Endothelial cell of umbilical vein (primary cell): ENCODE results near the gene NKD1. TPM values are rescaled to one million over a fixed set of nuclear protein-coding genes. Genes with fewer than 3 reads are reported as not detected.

Experiments
- BruUV-seq: library from RNA; stranded (reverse); fragments of 400-500 nt; replicated peaks from 2 replicates; lab custom pipeline; 2021; lab: Mats Ljungman, UMichigan
- CTCF ChIA-PET: fragments of 300-600, 350-600 bp; sonication (Branson Sonifier 250); formaldehyde crosslinking; loops from one replicate; lab custom pipeline; 2021; ENCODE audit warnings: antibody characterized with exemption, inconsistent platforms; lab: Charles Lee
- POLR2A ChIA-PET: fragments of 300-600, 350-600 bp; sonication (Branson Sonifier 250); formaldehyde crosslinking; loops from one replicate; lab custom pipeline; 2021; ENCODE audit warnings: antibody characterized with exemption, inconsistent platforms; lab: Charles Lee
- DNase-seq: peaks from one replicate; pipeline ENCODE4 v3.0.0-alpha.2; 2011; ENCODE audit warnings: low read depth, low spot score
- FAIRE-seq: peaks from 2 replicates; lab custom pipeline; 2011; peaks lifted over from hg19 to GRCh38; lab: Jason Lieb, UNC
- H2AFZ ChIP-seq: 2 replicates; pipeline ENCODE4 v1.6.0; 2012; ENCODE audit warnings: low read depth, low read length, control low read depth, inconsistent platforms
- H3K27ac ChIP-seq: 2 replicates; pipeline ENCODE4 v1.5.1; 2011; ENCODE audit warnings: low read depth, mild to moderate bottlenecking, control low read depth, low read length, moderate library complexity; ENCODE audit not compliant: insufficient read depth
- H3K27me3 ChIP-seq, 2 experiments: 2 replicates each; pipeline versions ENCODE4 v1.6.0 to v1.6.1; 2011; ENCODE audit warnings: low read length in 2 of 2, mixed read lengths in 1 of 2; ENCODE audit not compliant: control insufficient read depth in 2 of 2, insufficient read depth in 2 of 2
- H3K36me3 ChIP-seq, 2 experiments: 2 replicates in 1 of 2; 3 replicates in 1 of 2; pipeline ENCODE4 v1.5.1; 2011; ENCODE audit warnings: low read length in 2 of 2, mild to moderate bottlenecking in 1 of 2, moderate library complexity in 1 of 2; ENCODE audit not compliant: control insufficient read depth in 2 of 2, insufficient read depth in 2 of 2; ENCODE audit errors: extremely low read depth in 1 of 2
- H3K4me1 ChIP-seq: 3 replicates; pipeline ENCODE4 v1.5.1; 2011; ENCODE audit warnings: mild to moderate bottlenecking, low read length; ENCODE audit not compliant: control insufficient read depth, insufficient read depth; ENCODE audit errors: extremely low read depth
- H3K4me2 ChIP-seq: 2 replicates; pipeline ENCODE4 v1.6.1; 2011; ENCODE audit warnings: low read length, control low read depth, mixed read lengths; ENCODE audit not compliant: insufficient read depth
- H3K4me3 ChIP-seq, 3 experiments: fragments of 200-600 bp in 1 of 3; sonication (generic), shearing (Covaris generic) in 1 of 3; replicated peaks in 1 of 3; 2 replicates each; pipeline ENCODE4 v1.5.1; 2011 to 2016; ENCODE audit warnings: control low read depth in 3 of 3, low read length in 3 of 3, mild to moderate bottlenecking in 2 of 3, inconsistent platforms in 1 of 3, low read depth in 1 of 3, moderate library complexity in 1 of 3; ENCODE audit not compliant: insufficient read depth in 1 of 3
- H3K79me2 ChIP-seq: 2 replicates; pipeline ENCODE4 v1.6.0; 2012; ENCODE audit warnings: low read length, inconsistent platforms; ENCODE audit not compliant: control insufficient read depth, insufficient read depth
- H3K9ac ChIP-seq: replicated peaks from 2 replicates; pipeline ENCODE3; 2011; ENCODE audit warnings: low read length, control low read depth; ENCODE audit not compliant: insufficient read depth; ENCODE audit errors: extremely low read depth
- H3K9me1 ChIP-seq: replicated peaks from 3 replicates; pipeline ENCODE4 v1.6.0; 2011; ENCODE audit warnings: mild to moderate bottlenecking, low read length; ENCODE audit not compliant: control insufficient read depth, insufficient read depth; ENCODE audit errors: extremely low read depth
- H3K9me3 ChIP-seq: replicated peaks from 2 replicates; pipeline ENCODE4 v1.5.1; 2012; ENCODE audit warnings: low read length, inconsistent platforms; ENCODE audit not compliant: control insufficient read depth, insufficient read depth
- H4K20me1 ChIP-seq: replicated peaks from 2 replicates; pipeline ENCODE3; 2011; ENCODE audit warnings: mild to moderate bottlenecking, low read length; ENCODE audit not compliant: control insufficient read depth, insufficient read depth; ENCODE audit errors: extremely low read depth
- EZH2 ChIP-seq: IDR thresholded peaks from 2 replicates; pipeline ENCODE4 v1.6.1; 2012; ENCODE audit warnings: borderline replicate concordance, low read depth, mild to moderate bottlenecking, moderate library complexity, low read length, inconsistent platforms; ENCODE audit not compliant: severe bottlenecking
- FOS ChIP-seq: IDR thresholded peaks from 2 replicates; pipeline ENCODE4 v1.6.1; 2011; ENCODE audit warnings: mild to moderate bottlenecking, low read length, moderate library complexity, borderline replicate concordance; ENCODE audit not compliant: insufficient read depth
- GATA2 ChIP-seq: IDR thresholded peaks from 2 replicates; pipeline ENCODE4 v1.7.0; 2011; ENCODE audit warnings: low read depth, mild to moderate bottlenecking, moderate library complexity, mixed read lengths, low read length; ENCODE audit not compliant: insufficient read length, insufficient read depth
- JUN ChIP-seq: IDR thresholded peaks from 2 replicates; pipeline ENCODE4 v1.6.1; 2011; ENCODE audit warnings: borderline replicate concordance, low read depth; ENCODE audit not compliant: insufficient read length, insufficient read depth
- MYC ChIP-seq: IDR thresholded peaks from one replicate; pipeline ENCODE4 v1.6.1; 2011; ENCODE audit warnings: mild to moderate bottlenecking, low read depth, low read length
- POLR2A ChIP-seq: IDR thresholded peaks from 2 replicates; pipeline ENCODE4 v1.6.1; 2012; ENCODE audit warnings: low read depth, mild to moderate bottlenecking, control low read depth, low read length
- POLR2AphosphoS5 ChIP-seq: IDR thresholded peaks from 2 replicates; pipeline ENCODE4 v1.6.1; 2012; ENCODE audit warnings: low read depth, mild to moderate bottlenecking, control low read depth, low read length, moderate library complexity; ENCODE audit not compliant: insufficient read depth
- dilution Hi-C: fragments of 300-500 bp; cut with MboI; formaldehyde crosslinking; loops from one replicate; pipeline ENCODE4 v1.15.0; 2019; ENCODE audit warnings: low sequenced_read_pairs; ENCODE audit not compliant: extremely low pct_ligation_motif_present
- intact Hi-C: fragments of 100-400 bp; cut with micrococcal nuclease; formaldehyde crosslinking; loops from one replicate; pipeline ENCODE4 v1.10.0; 2022
- polyA plus RNA-seq, 4 experiments: library from polyadenylated mRNA; depleted of rRNA in 3 of 4; stranded (reverse) in 3 of 4; unstranded in 1 of 4; fragments of >200 nt; gene quantifications; 2 replicates each; pipeline versions ENCODE4 v1.2.1 to v1.2.3, GENCODE V29; 2011 to 2012; ENCODE audit warnings: missing spikeins in 1 of 4
- total RNA-seq: library from RNA; stranded (reverse); gene quantifications from 2 replicates; pipeline ENCODE4 v1.2.3, GENCODE V29; 2021
- TF ChIP-seq, protein P1 (sequence below): IDR thresholded peaks from 2 replicates; pipeline ENCODE4 v1.6.1; 2011; ENCODE audit not compliant: insufficient read depth, insufficient read length
- TF ChIP-seq, protein P2 (sequence below), 2 donors: IDR thresholded peaks; 1 replicate in 1 of 2; 2 replicates in 1 of 2; pipeline ENCODE4 v1.5.1; 2011; ENCODE audit warnings: low read length in 2 of 2, mild to moderate bottlenecking in 2 of 2, moderate library complexity in 2 of 2, control low read depth in 1 of 2, inconsistent platforms in 1 of 2, low read depth in 1 of 2; ENCODE audit not compliant: insufficient read depth in 1 of 2; ENCODE audit errors: extremely low read depth in 1 of 2

The NKD1 gene
- total and polyA plus RNA-seq, 2 donors (not counting 3 experiments of a cell fraction or from before 2014, with no cell fraction given) = not detected

DNA sequence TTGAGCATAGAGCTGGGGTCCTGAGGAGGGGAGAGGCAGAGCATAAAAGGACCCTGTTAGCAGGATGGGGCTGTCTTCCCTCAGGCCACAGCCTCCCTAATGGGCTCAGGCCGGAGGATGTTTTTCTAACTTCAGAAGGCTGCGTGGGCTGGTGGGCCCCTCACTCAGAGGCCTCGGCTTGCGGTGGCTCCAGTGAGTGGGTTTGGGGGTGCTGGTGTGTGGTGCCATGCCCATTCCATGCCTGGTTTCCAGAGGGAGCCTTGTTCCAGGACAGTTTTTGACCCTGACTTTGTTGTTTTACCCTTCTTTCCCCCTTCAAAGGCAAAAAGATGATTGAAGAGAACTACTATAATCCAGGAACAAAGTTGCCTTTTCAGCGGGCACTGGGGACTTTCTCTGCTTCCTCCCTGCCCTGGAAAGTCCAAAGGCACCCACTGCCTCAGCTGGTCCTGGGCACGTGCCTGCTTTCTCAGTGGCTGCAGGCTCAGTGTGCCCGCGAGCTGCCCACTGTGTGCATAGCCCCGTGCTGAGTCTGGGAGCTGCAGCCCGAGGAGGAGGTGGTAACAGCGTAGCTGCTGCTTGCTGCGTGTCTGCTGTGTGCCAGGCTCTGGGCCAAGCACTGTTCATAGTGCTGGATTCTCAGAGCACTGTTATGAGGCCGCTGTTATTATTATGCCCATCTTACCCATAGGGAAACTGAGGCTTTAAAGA is 11.8 kb downstream of the NKD1 start:
- no peak overlapping the region for H3K27ac ChIP-seq
- H3K9me3 ChIP-seq = no peaks in the 10 kb centered on the region
- H3K36me3 ChIP-seq = no peaks in the 10 kb centered on the region
- no peak for TF ChIP-seq POLR2AphosphoS5
- no peak for TF ChIP-seq JUN
- TF ChIP-seq GATA2 = no peak
- no peak for TF ChIP-seq POLR2A
- TF ChIP-seq EZH2 = no peak
- no peak for TF ChIP-seq MYC
- no peak for TF ChIP-seq FOS
- TF ChIP-seq, protein P1, sequence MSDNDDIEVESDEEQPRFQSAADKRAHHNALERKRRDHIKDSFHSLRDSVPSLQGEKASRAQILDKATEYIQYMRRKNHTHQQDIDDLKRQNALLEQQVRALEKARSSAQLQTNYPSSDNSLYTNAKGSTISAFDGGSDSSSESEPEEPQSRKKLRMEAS = no peak
- TF ChIP-seq, protein P2, sequence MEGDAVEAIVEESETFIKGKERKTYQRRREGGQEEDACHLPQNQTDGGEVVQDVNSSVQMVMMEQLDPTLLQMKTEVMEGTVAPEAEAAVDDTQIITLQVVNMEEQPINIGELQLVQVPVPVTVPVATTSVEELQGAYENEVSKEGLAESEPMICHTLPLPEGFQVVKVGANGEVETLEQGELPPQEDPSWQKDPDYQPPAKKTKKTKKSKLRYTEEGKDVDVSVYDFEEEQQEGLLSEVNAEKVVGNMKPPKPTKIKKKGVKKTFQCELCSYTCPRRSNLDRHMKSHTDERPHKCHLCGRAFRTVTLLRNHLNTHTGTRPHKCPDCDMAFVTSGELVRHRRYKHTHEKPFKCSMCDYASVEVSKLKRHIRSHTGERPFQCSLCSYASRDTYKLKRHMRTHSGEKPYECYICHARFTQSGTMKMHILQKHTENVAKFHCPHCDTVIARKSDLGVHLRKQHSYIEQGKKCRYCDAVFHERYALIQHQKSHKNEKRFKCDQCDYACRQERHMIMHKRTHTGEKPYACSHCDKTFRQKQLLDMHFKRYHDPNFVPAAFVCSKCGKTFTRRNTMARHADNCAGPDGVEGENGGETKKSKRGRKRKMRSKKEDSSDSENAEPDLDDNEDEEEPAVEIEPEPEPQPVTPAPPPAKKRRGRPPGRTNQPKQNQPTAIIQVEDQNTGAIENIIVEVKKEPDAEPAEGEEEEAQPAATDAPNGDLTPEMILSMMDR (IDR thresholded peaks at IDR 0.05; ENCODE audit: extremely low read depth in 1 of 2, insufficient read depth in 1 of 2, low read depth in 1 of 2, low read length in 2 of 2) = no peak
- H3K9me1 ChIP-seq = no peaks in the 10 kb centered on the region
- H3K9ac ChIP-seq = no peak overlapping the region
- no TSS peak for BruUV-seq
- FAIRE-seq (no peak), DNase-seq (no peak)
- POLR2A ChIA-PET = no interaction called here
- H3K79me2 ChIP-seq = no peaks in the 10 kb centered on the region
- no peaks in the 10 kb centered on the region for H3K4me1 ChIP-seq
- H2AFZ ChIP-seq = no peak overlapping the region
- dilution Hi-C loops (no loop called here), intact Hi-C loops (no loop called here)
- no peaks in the 10 kb centered on the region for H3K27me3 ChIP-seq
- no peak overlapping the region for H3K4me3 ChIP-seq
- CTCF ChIA-PET = no interaction called here
- no peak overlapping the region for H3K4me2 ChIP-seq
- no peaks in the 10 kb centered on the region for H4K20me1 ChIP-seq
